NCI-H1417 (cell line): ENCODE results near the gene GSE1.

ENCODE experiments used
- DNase-seq, 3 experiments: peaks; one replicate each; lab custom pipeline; 2025; lab: John Stamatoyannopoulos, UW

GSE1 gene

DNA sequence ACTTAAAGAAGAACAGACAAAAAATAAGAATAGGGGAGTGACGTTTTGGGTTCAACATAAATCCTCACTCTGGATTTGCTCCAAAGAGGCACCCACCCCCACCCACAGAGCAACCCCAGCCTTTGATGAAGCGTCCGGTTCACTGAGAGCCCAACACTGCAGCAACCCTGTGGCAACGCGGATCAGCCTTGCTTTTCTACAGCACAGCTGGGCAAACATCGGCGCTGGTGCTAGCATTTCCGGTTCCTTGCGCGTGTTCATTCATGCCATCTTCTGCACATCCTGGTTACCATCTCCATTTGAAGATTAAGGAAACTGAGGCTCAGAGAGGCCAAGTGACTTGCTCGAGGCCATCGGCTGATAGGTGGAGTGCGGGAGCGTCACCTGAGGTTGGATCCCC is 84.3 kb downstream of the GSE1 start:
- peak in 2 of 3 experiments; percentile 58 to 69 for DNase-seq

DNA sequence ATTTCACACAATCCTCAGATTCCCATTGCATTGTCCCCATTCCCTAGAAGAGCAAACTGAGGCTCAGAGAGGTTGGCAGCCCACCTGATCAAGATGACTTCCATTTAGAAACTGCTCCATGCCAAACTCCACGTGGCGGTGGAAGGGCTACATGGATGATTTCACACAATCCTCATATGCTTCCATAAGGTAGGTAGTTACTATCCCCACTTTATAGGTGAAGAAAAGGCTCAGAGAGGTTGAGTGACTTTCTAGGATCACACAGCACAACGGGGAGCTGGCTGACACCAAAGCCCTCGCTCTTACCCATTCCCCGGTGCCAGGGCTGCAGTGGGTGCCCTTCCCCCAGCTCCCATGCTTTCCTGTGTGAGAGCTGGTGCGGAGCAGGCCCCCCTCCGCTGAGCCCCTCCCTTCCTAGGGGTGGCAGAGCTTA is 85.4 kb downstream of the GSE1 start:
- no peak for DNase-seq

DNA sequence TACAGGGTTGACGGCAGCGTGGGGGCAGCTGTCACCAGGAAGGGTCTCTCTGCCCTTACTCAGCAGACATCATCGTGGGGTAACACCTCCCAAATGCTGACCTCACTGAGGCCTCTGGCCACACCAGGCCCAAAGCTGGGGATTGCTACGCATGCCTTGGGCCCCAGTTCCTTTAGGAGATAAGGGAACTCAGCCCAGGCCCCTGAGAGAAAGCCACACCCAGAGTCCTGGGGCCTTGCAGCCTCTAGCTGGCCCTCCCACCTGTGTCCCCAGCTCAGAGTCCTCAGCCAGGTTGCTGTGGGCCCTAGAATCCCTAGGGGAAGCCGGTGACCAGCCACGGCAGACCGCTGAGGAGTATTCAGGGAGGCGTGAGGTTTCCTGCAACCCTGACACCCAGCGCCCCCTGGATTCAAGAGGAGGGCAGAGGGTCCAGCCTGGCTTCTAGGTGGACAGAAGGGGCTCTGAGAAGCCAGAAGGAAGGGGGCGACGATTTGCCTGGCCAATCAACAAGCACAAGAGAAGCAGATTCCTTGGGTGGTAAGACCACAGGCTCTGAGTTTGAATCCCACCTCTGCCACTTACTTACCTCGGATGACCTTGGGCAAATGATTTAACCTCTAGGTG is 85.9 kb downstream of the GSE1 start:
- DNase-seq: no peak

- DNase-seq: no peak
These were observed 86.5 kb downstream of the GSE1 start for GRCh38 chr16:85699628-85700027.

DNA sequence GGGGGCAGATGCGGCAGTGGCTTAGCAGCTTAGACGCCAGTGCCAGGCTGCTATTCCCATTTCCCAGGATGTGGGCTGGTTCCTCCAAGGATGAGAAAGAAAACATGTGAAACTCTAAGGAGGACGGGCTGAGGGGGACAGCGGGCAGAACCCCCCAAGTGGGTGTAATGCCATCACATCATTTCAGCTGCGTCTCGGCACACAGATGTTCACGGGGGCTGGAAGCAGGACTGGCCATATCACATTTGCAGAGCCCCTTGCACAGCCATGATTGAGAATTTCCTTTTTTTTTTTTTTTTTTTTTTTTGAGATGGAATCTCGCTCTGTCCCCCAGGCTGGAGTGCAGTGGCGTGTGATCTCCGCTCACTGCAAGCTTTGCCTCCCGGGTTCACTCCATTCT is 90.9 kb downstream of the GSE1 start:
- no peak for DNase-seq

- no peak for DNase-seq
These were observed 92.1 kb downstream of the GSE1 start for GRCh38 chr16:85704900-85705846.

DNA sequence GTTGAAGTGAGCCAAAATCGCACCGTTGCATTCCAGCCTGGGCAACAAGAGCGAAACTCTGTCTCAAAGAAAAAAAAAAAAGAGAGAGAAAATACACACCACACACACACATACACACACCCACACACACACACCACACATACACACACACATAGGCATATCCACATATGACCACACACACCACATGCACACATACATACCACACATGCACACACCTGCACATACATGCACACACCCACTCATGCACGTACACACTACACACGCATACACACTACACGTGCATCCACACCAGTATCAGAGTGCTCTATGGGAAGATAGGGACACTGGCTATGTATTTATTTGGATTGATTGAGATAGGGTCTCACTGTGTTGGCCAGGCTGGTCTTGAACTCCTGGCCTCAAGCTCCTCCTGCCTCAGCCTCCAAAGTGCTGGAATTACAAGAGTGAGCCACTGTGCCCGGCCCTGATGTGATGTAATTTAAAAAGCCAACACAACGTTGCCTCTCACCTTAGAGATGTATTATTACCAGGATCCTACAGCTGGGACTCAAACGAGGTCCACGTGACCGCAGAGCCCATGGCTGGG is 93.4 kb downstream of the GSE1 start:
- no peak for DNase-seq

DNA sequence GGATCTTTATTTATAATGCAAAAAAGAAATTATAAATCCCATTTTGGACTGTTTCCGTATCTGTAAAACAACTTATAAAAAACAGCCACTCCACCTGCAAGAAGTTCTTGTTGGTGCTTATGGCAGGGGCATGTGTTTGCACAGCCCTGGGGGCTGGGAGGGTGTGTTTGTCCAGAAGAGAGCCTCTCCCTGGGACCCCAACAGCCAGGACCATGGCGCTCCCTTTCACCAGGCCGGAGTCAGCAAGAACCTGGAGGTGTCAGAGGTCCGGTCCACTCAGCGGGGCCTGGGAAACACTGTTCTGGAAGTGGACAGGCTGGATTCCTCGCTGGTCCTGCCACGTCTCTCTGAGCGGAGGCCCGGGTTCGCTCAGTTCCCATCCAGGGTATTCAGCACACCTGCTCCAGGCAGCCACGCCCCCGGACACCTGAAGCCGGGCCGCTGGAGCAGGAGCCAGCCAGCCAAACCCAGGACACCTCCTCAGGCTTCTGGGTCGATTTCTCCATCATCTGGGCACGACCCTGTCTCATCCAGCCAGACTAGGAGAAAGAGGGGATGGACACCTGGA is 94.5 kb downstream of the GSE1 start:
- DNase-seq: peak; percentile 43 to 73 (median 45)

DNA sequence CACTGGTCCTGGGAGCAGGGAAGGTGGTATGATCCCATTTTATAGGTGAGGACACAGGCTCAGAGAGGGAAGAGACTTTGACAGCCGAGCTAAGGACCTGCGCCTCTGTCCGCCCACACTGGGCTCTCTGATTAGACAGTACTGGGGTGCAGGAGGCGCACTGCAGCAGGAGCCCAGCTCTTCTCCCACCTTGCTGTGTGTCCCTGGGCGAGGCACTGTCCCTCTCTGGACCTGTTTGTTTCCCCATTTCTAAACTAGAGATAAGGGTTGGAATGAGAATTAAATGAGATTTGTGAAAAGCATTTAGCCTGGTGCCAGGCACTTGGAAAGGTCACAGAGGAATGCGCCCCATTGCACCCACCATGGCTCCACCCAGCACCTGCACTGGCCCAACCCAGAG is 95.2 kb downstream of the GSE1 start:
- no peak for DNase-seq

GRCh38 chr16:85709766-85710585 is 96.9 kb downstream of the GSE1 start:
- peak; percentile 38 to 96 (median 87) for DNase-seq

DNA sequence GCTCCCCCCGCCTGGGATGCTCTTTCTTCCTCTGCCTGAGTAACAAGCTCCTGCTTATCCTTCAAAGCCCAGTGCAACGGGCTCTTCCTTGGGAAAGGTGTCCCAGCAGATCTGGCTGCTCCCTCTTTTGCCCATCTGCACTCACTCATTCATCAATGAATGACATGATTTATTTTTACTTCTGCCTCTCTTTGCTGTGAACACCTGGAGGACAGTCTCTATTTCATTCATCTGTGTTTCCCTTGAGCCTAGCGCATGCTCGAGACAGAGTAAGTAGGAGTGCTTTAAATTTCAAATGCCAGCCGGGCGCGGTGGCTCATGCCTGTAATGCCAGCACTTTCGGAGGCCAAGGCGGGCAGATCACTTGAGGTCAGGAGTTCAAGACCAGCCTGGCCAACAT is 97.6 kb downstream of the GSE1 start:
- peak in 2 of 3 experiments; percentile 71 to 88 for DNase-seq

- DNase-seq: no peak
These were observed 99.0 kb downstream of the GSE1 start for GRCh38 chr16:85711982-85712587.

- DNase-seq: peak in 2 of 3 experiments; percentile 7 to 33
These were observed 99.7 kb downstream of the GSE1 start for GRCh38 chr16:85712801-85713200.

GRCh38 chr16:85715169-85716021 is 102.3 kb downstream of the GSE1 start:
- DNase-seq: peak; percentile 85 to 96 (median 87)

- DNase-seq: no peak
These were observed 103.0 kb downstream of the GSE1 start for GRCh38 chr16:85716022-85716679.

- peak in 2 of 3 experiments; percentile 33 to 61 for DNase-seq
These were observed 103.5 kb downstream of the GSE1 start for GRCh38 chr16:85716680-85717038.

DNA sequence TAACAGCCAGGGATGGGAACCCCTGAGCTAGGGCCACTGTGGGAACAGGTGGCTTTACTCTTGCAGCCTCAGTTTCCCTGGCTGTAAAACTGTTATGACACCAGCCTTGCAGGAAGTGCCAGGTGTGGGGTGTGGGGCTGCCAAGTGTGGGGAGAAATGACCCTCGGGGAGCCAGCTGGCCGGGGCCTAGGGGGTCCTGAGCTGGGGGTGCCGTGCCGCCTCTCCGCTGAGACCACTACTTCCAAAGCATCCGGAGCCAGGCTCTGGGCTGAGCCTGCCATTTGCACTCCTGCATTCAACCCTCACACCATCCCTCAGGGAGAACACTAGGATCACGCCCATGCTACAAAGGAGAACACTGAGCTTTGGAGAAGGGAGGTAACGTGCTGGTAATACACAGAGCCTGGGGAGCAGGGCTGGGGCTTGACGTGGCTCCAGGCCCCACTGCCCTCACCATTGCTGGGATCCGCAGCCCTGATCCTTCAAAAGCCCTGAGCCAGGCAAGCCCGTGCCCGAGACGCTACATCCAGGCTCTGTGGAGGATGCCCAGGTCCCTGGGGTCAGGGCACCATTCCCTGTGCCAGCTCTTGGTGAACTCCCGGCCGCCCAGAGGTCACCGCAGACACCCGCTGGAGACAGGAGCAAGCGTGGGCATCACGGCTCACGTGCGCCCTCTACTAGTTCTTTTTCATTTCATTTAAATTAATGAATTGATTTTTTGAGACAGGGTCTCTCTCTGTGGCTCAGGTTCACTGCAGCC is 104.5 kb downstream of the GSE1 start:
- peak; percentile 67 to 88 (median 82) for DNase-seq

DNA sequence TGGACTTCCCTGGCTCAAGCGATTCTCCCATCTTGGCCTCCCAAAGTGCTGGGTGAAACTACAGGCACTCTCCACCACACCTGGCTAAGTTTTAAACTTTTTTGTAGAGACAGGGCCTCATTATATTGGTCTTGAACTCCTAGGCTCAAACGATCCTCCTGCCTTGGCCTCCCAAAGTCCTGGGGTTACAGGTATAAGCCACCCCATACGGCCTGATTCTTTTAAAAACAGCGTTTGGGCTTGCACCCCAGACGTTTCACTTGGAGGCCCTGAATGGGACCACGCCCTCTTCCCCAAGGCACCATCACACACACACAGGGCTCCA is 105.0 kb downstream of the GSE1 start:
- DNase-seq: no peak

- peak; percentile 32 to 72 (median 56) for DNase-seq
These were observed 105.6 kb downstream of the GSE1 start for GRCh38 chr16:85718682-85719081.
